ENCODE results near the gene FBF1.

- TF ChIP-seq CTCF (IDR thresholded peaks at IDR 0.05) (no peak), POLR2A (IDR thresholded peaks at IDR 0.05) (no peak), POLR2AphosphoS5 (IDR thresholded peaks at IDR 0.05) (no peak), EP300 (IDR thresholded peaks at IDR 0.05) (no peak)
Measured at GRCh38 chr17:75920045-75920560, 20.7 kb downstream of the FBF1 start.

All from suprapubic skin (tissue), 4 donors.